ENCODE measurements around the gene RUNX3. TPM values are rescaled to one million over a fixed set of nuclear protein-coding genes. Genes with fewer than 3 reads are reported as not detected.

The RUNX3 gene
- total RNA-seq, 1 experiment from 2014 or later: 0.33 TPM

- Mint-ChIP-seq H3K27ac (no peak overlapping the region; a peak in 1 of 7 replicates), H3K27me3 (ENCODE audit: low read depth) (peaks cover 3% of the 10 kb centered on the region; the same call in 1 of the 2 replicates), H3K4me1 (peaks cover 21 to 33% of the 10 kb centered on the region in 2 experiments), H3K36me3 (ENCODE audit: insufficient read depth in 1 of 3, low read depth in 3 of 3) (no peaks in the 10 kb centered on the region), H3K4me3 (no peak overlapping the region; a peak in 1 of 5 replicates), H3K9me3 (no peaks in the 10 kb centered on the region; a peak in 1 of 5 replicates)
- no peaks in the 10 kb centered on the region; the same call in 1 of the 2 replicates for H3K4me1 ChIP-seq (ENCODE audit: insufficient read depth, low read length)
- no peaks in the 10 kb centered on the region for H4K20me1 ChIP-seq (ENCODE audit: control insufficient read depth, insufficient read depth, insufficient read length)
- no peaks in the 10 kb centered on the region for H3K79me2 ChIP-seq (ENCODE audit: insufficient read depth, low read length)
- WGBS (ENCODE audit: extremely low coverage, insufficient read length, low lambda C conversion rate): no CpG with 5 or more reads among the region's 13 CpGs
- H3K23me2 ChIP-seq (ENCODE audit: insufficient read length, low read depth, low read length, poor library complexity, severe bottlenecking): no peaks in the 10 kb centered on the region
- no peak overlapping the region for H4K8ac ChIP-seq (replicated peaks; ENCODE audit: insufficient read length, low read depth, low read length)
- H2BK120ac ChIP-seq (ENCODE audit: low read depth, low read length, poor library complexity, severe bottlenecking): no peak overlapping the region
- no peak overlapping the region for H2BK5ac ChIP-seq (ENCODE audit: insufficient read length, low read length)
- no peak overlapping the region for H2BK15ac ChIP-seq (ENCODE audit: low read depth, low read length)
- H4K5ac ChIP-seq (ENCODE audit: insufficient read length, low read depth, low read length): no peak overlapping the region
- no peak overlapping the region for H2BK12ac ChIP-seq (ENCODE audit: insufficient read length, low read depth, low read length)
- no peak overlapping the region for H3K4me2 ChIP-seq (ENCODE audit: insufficient read depth, insufficient read length, low read length)
- H2AK5ac ChIP-seq (ENCODE audit: insufficient read length, low read length): no peak overlapping the region
- no peaks in the 10 kb centered on the region for H3K27me3 ChIP-seq (ENCODE audit: insufficient read depth, low read length)
- no peak for TF ChIP-seq CTCF (conservative IDR thresholded peaks at IDR 0.05)
- no peaks in the 10 kb centered on the region for H3K9me3 ChIP-seq (ENCODE audit: control insufficient read depth, low read depth, low read length)
- no peak overlapping the region for H2AFZ ChIP-seq (ENCODE audit: low read length)
- no peak overlapping the region for H3K4ac ChIP-seq (ENCODE audit: low read depth, low read length)
- no peak overlapping the region for H3K18ac ChIP-seq (ENCODE audit: insufficient read length, low read depth, low read length)
- no peak overlapping the region for H2BK20ac ChIP-seq (ENCODE audit: low read depth, low read length, poor library complexity, severe bottlenecking)
- no peak overlapping the region for H3K9ac ChIP-seq (ENCODE audit: extremely low read depth, insufficient read length, low read length)
- no peak overlapping the region for H3K27ac ChIP-seq (ENCODE audit: insufficient read length, low read depth, low read length)
- no peak overlapping the region for H4K91ac ChIP-seq (ENCODE audit: insufficient read length, low read depth, low read length)
- no peak overlapping the region for H3K14ac ChIP-seq (ENCODE audit: insufficient read depth, low read length)
- DNase-seq: no peak
- H3K79me1 ChIP-seq (ENCODE audit: insufficient read depth, low read depth, low read length, poor library complexity, severe bottlenecking): no peaks in the 10 kb centered on the region
- no peak overlapping the region for H3K56ac ChIP-seq (ENCODE audit: insufficient read length, low read depth, low read length)
- no peak overlapping the region for H3K23ac ChIP-seq (ENCODE audit: insufficient read length, low read depth, low read length)
- no peak overlapping the region for H3T11ph ChIP-seq (ENCODE audit: low read length)
These were observed 17.0 kb upstream of the RUNX3 start for GRCh38 chr1:24946861-24947658.

All from H9 (cell line).